ENCODE results near the gene OFD1. TPM values are rescaled to one million over a fixed set of nuclear protein-coding genes. Genes with fewer than 3 reads are reported as not detected.

The OFD1 gene
- total and polyA plus RNA-seq, 12 donors = 7.6 to 51.5 (median 9.2) TPM

DNA sequence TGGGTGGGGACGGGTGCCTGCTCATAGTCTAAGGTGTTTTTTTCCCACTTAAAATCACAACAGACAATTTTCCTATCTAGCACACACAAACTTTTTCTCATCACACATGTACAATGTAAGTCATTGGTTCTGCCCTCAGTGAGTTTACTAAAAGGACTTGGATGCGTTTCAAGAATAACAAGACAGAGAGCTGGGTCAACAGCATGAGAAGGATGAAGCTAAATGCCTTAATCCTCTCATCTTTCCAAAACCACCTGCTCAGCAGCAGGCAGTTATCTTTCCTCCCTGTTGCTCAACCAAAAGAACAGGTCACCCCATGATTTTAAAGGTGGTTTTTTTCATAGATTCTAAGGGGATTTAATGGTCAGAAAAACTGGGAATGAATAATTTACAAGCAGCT, 40.1 kb downstream of the OFD1 start:
- DNase-seq (no peak), ATAC-seq (no peak)
- 96 to 97% methylated on average over 2 of the region's 2 CpGs for WGBS, 2 donors
- Histone ChIP-seq H3K4me3 (no peak overlapping the region), H3K9me3 (no peaks in the 10 kb centered on the region), H3K4me1 (no peaks in the 10 kb centered on the region), H3K36me3 (peaks cover 0 to 60% (median 4%) of the 10 kb centered on the region in 9 donors), H3K27ac (no peak overlapping the region), H3K27me3 (no peaks in the 10 kb centered on the region)
- intact Hi-C loops (cut with DNase I) = no loop called here
- TF ChIP-seq, protein P1, sequence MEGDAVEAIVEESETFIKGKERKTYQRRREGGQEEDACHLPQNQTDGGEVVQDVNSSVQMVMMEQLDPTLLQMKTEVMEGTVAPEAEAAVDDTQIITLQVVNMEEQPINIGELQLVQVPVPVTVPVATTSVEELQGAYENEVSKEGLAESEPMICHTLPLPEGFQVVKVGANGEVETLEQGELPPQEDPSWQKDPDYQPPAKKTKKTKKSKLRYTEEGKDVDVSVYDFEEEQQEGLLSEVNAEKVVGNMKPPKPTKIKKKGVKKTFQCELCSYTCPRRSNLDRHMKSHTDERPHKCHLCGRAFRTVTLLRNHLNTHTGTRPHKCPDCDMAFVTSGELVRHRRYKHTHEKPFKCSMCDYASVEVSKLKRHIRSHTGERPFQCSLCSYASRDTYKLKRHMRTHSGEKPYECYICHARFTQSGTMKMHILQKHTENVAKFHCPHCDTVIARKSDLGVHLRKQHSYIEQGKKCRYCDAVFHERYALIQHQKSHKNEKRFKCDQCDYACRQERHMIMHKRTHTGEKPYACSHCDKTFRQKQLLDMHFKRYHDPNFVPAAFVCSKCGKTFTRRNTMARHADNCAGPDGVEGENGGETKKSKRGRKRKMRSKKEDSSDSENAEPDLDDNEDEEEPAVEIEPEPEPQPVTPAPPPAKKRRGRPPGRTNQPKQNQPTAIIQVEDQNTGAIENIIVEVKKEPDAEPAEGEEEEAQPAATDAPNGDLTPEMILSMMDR (IDR thresholded peaks at IDR 0.05) = no peak

DNA sequence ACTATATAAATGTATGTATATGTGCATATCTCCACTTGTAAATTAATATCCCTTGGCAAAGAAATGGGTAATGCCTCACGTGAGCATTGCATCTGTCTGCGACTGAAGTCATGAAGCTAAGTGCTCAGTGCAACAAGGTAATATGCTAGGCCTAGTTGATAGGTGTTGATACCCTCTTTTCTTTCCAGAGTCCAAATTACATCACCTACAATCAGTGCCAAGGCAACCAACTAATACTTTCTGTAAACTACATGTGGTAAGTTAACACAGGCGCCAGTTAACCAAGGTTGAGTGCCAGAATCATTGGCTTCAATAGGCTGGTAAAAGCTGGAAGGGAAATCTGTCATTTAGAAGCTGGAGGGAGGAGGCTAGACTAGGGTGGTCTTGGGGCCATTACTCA, 41.3 kb downstream of the OFD1 start:
- H3K4me1 ChIP-seq = peaks cover 0 to 2% (median 0%) of the 10 kb centered on the region in 9 donors
- intact Hi-C loops (cut with DNase I) = no loop called here
- H3K4me3 ChIP-seq = no peak overlapping the region
- ATAC-seq (no peak), DNase-seq (no peak)
- H3K27ac ChIP-seq = no peak overlapping the region
- H3K27me3 ChIP-seq = no peaks in the 10 kb centered on the region
- 93 to 98% methylated on average over 3 of the region's 3 CpGs for WGBS, 2 donors
- H3K36me3 ChIP-seq = peaks cover 0 to 49% (median 4%) of the 10 kb centered on the region in 9 donors
- H3K9me3 ChIP-seq = no peaks in the 10 kb centered on the region
- TF ChIP-seq, protein P1 (IDR thresholded peaks at IDR 0.05) = no peak

DNA sequence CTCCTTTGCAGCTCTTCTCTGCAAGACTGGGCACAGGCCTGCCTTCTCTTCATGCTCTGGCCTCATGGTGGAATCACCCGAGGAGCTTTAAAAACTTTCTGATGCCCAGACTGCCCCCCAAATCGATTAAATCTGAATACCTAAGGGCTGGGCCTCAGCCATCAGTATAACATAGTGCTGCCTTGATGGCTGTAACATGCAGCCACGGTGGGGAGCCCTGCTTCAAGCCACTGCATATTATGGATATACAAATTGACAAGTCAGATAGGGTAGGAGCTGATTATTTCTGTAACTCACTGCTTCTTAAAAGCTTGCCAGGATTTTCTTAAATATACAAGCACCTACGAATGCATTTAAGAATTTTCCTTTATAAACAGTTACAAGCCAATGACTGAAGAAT, 41.8 kb downstream of the OFD1 start:
- ATAC-seq (no peak), DNase-seq (no peak)
- TF ChIP-seq, protein P1 (IDR thresholded peaks at IDR 0.05) = no peak
- H3K4me1 ChIP-seq = peaks cover 0 to 4% (median 0%) of the 10 kb centered on the region in 9 donors
- intact Hi-C loops (cut with DNase I) = no loop called here
- no peak overlapping the region for H3K4me3 ChIP-seq
- peaks cover 0 to 44% (median 4%) of the 10 kb centered on the region in 9 donors for H3K36me3 ChIP-seq
- no peak overlapping the region for H3K27ac ChIP-seq
- no peaks in the 10 kb centered on the region for H3K9me3 ChIP-seq
- H3K27me3 ChIP-seq = no peaks in the 10 kb centered on the region
- WGBS, 2 donors = 67 to 76% methylated on average over 4 of the region's 4 CpGs

DNA sequence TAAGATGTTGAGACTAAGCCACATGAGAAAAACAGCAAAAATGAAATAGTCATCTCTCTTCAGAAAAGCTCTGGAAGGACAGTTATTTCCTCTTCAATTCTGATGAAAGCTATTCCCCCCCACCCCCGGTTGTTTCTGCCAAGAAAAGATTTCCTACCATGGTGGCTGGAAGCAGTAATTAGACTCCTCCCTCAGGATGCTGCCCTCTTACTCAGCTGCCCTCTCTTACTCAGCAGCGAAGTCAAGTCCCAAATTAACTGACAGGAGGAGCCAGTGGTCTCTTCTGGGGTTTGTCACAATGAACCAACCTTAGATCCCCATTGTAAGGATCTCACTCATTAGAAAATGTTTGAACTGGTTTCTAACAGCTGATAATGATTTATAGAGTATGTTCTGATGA, 44.4 kb downstream of the OFD1 start:
- TF ChIP-seq, protein P1 (IDR thresholded peaks at IDR 0.05) = no peak
- DNase-seq = peak in 1 of 2 donors; percentile 12
- Histone ChIP-seq H3K4me1 (peaks cover 0 to 4% (median 0%) of the 10 kb centered on the region in 9 donors), H3K36me3 (peaks cover 0 to 27% (median 4%) of the 10 kb centered on the region in 9 donors), H3K27ac (no peak overlapping the region), H3K9me3 (no peaks in the 10 kb centered on the region), H3K4me3 (no peak overlapping the region), H3K27me3 (peaks cover 0 to 3% (median 0%) of the 10 kb centered on the region in 7 donors)
- intact Hi-C loops (cut with DNase I) = no loop called here
- 8 to 20% methylated on average over 2 of the region's 2 CpGs for WGBS, 2 donors
- peak in 2 of 8 donors; percentile 30 to 35 for ATAC-seq
